Measurements from ENCODE around the gene PWWP2B.
"Not testable (repeated sequence)": the region's sequence is repeated elsewhere in the genome, so short reads cannot be mapped to it uniquely, and the experiment has no call there.

Gene PWWP2B

GRCh38 chr10:132350946-132351345 is 46.1 kb upstream of the PWWP2B start:
- TF ChIP-seq HDGF (IDR thresholded peaks at IDR 0.05; ENCODE audit: borderline replicate concordance) (no peak), ARNT (IDR thresholded peaks at IDR 0.05) (no peak), CTBP1 (IDR thresholded peaks at IDR 0.05; ENCODE audit: borderline replicate concordance) (no peak), FOXK2 (IDR thresholded peaks at IDR 0.05) (no peak), LEF1 (IDR thresholded peaks at IDR 0.05; ENCODE audit: borderline replicate concordance) (no peak), PKNOX1 (IDR thresholded peaks at IDR 0.05) (no peak), SUZ12 (IDR thresholded peaks at IDR 0.05) (no peak), ELF4 (IDR thresholded peaks at IDR 0.05) (no peak), FOXA1 (IDR thresholded peaks at IDR 0.05) (no peak), FOXM1 (IDR thresholded peaks at IDR 0.05; ENCODE audit: borderline replicate concordance) (no peak), SP1 (IDR thresholded peaks at IDR 0.05) (no peak), TARDBP (IDR thresholded peaks at IDR 0.05) (no peak), L3MBTL2 (conservative IDR thresholded peaks at IDR 0.05) (no peak), ZNF384 (IDR thresholded peaks at IDR 0.05) (no peak), BHLHE40 (IDR thresholded peaks at IDR 0.05; ENCODE audit: borderline replicate concordance) (no peak)
- no peak for DNase-seq (ENCODE audit: extremely low spot score)
- CTCF ChIA-PET, result interaction anchor here (0.9 kb wide), 1 partner anchor 10 kb away, joined by 3 read pairs; no protein-coding TSS in a partner anchor
- POLR2A ChIA-PET, result interaction anchor here (1.9 kb wide), 1 partner anchor 15 kb away, joined by 6 read pairs; no protein-coding TSS in a partner anchor

GRCh38 chr10:132351611-132352010 is 45.4 kb upstream of the PWWP2B start:
- ChIA-PET CTCF (interaction anchor here (0.9 kb wide), 1 partner anchor 9 kb away, joined by 3 read pairs; no protein-coding TSS in a partner anchor), POLR2A (interaction anchor here (1.9 kb wide), 1 partner anchor 16 kb away, joined by 6 read pairs; no protein-coding TSS in a partner anchor)
- no peak for DNase-seq (ENCODE audit: extremely low spot score)

GRCh38 chr10:132352462-132353308 is 44.3 kb upstream of the PWWP2B start:
- TF ChIP-seq ARNT (IDR thresholded peaks at IDR 0.05), result 0 out of 2 replicates have a peak, but pooled peaks have one; percentile 8
- POLR2A ChIA-PET, result not testable (repeated sequence)
- CTCF ChIA-PET, result interaction anchor here (0.8 to 1.0 kb wide), 2 partner anchors 10 to 66 kb away, joined by 3 read pairs; no protein-coding TSS in a partner anchor
- peak; percentile 90 for DNase-seq (ENCODE audit: extremely low spot score)

More at GRCh38 chr10:132351611-132352010, 45.4 kb upstream of the PWWP2B start:
- no peak for TF ChIP-seq ARNT (IDR thresholded peaks at IDR 0.05)
- no peak for TF ChIP-seq CTBP1 (IDR thresholded peaks at IDR 0.05; ENCODE audit: borderline replicate concordance)
- no peak for TF ChIP-seq FOXA1 (IDR thresholded peaks at IDR 0.05)
- no peak for TF ChIP-seq FOXK2 (IDR thresholded peaks at IDR 0.05)
- TF ChIP-seq PKNOX1 (IDR thresholded peaks at IDR 0.05), result no peak
- no peak for TF ChIP-seq HDGF (IDR thresholded peaks at IDR 0.05; ENCODE audit: borderline replicate concordance)
- no peak for TF ChIP-seq ELF4 (IDR thresholded peaks at IDR 0.05)
- no peak for TF ChIP-seq NFRKB (IDR thresholded peaks at IDR 0.05)
- TF ChIP-seq BHLHE40 (IDR thresholded peaks at IDR 0.05; ENCODE audit: borderline replicate concordance), result no peak
- no peak for TF ChIP-seq ZNF384 (IDR thresholded peaks at IDR 0.05)
- no peak for TF ChIP-seq TARDBP (IDR thresholded peaks at IDR 0.05)
- no peak for TF ChIP-seq LEF1 (IDR thresholded peaks at IDR 0.05; ENCODE audit: borderline replicate concordance)
- no peak for TF ChIP-seq L3MBTL2 (conservative IDR thresholded peaks at IDR 0.05)
- TF ChIP-seq FOXM1 (IDR thresholded peaks at IDR 0.05; ENCODE audit: borderline replicate concordance), result no peak

GRCh38 chr10:132353456-132354355 is 43.3 kb upstream of the PWWP2B start:
- TF ChIP-seq L3MBTL2 (conservative IDR thresholded peaks at IDR 0.05), result no peak
- no peak for TF ChIP-seq LEF1 (IDR thresholded peaks at IDR 0.05; ENCODE audit: borderline replicate concordance)
- no peak for TF ChIP-seq NFRKB (IDR thresholded peaks at IDR 0.05)
- TF ChIP-seq SUZ12 (IDR thresholded peaks at IDR 0.05), result no peak
- TF ChIP-seq ZNF384 (IDR thresholded peaks at IDR 0.05), result no peak
- no peak for TF ChIP-seq FOXA1 (IDR thresholded peaks at IDR 0.05)
- no peak for TF ChIP-seq HDGF (IDR thresholded peaks at IDR 0.05; ENCODE audit: borderline replicate concordance)
- no peak for TF ChIP-seq ELF4 (IDR thresholded peaks at IDR 0.05)
- TF ChIP-seq FOXM1 (IDR thresholded peaks at IDR 0.05; ENCODE audit: borderline replicate concordance), result no peak
- no peak for TF ChIP-seq PKNOX1 (IDR thresholded peaks at IDR 0.05)
- TF ChIP-seq ARNT (IDR thresholded peaks at IDR 0.05), result no peak
- TF ChIP-seq FOXK2 (IDR thresholded peaks at IDR 0.05), result no peak
- TF ChIP-seq TARDBP (IDR thresholded peaks at IDR 0.05), result no peak
- no peak for TF ChIP-seq BHLHE40 (IDR thresholded peaks at IDR 0.05; ENCODE audit: borderline replicate concordance)
- no peak for TF ChIP-seq CTBP1 (IDR thresholded peaks at IDR 0.05; ENCODE audit: borderline replicate concordance)
- no peak for TF ChIP-seq SP1 (IDR thresholded peaks at IDR 0.05)
- DNase-seq (ENCODE audit: extremely low spot score), result no peak
- ChIA-PET POLR2A (no interaction called here), CTCF (interaction anchor here (0.8 to 1.0 kb wide), 2 partner anchors 9 to 65 kb away, joined by 3 read pairs; no protein-coding TSS in a partner anchor)

All from HEK293T (cell line).